Fibroblast of the conjunctiva (primary cell): ENCODE results near the gene EDIL3.

Source experiments
- DNase-seq: peaks from one replicate; pipeline ENCODE4 v3.0.0-alpha.2; 2010; ENCODE audit warnings: low read depth

EDIL3 gene, protein sequence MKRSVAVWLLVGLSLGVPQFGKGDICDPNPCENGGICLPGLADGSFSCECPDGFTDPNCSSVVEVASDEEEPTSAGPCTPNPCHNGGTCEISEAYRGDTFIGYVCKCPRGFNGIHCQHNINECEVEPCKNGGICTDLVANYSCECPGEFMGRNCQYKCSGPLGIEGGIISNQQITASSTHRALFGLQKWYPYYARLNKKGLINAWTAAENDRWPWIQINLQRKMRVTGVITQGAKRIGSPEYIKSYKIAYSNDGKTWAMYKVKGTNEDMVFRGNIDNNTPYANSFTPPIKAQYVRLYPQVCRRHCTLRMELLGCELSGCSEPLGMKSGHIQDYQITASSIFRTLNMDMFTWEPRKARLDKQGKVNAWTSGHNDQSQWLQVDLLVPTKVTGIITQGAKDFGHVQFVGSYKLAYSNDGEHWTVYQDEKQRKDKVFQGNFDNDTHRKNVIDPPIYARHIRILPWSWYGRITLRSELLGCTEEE

DNA sequence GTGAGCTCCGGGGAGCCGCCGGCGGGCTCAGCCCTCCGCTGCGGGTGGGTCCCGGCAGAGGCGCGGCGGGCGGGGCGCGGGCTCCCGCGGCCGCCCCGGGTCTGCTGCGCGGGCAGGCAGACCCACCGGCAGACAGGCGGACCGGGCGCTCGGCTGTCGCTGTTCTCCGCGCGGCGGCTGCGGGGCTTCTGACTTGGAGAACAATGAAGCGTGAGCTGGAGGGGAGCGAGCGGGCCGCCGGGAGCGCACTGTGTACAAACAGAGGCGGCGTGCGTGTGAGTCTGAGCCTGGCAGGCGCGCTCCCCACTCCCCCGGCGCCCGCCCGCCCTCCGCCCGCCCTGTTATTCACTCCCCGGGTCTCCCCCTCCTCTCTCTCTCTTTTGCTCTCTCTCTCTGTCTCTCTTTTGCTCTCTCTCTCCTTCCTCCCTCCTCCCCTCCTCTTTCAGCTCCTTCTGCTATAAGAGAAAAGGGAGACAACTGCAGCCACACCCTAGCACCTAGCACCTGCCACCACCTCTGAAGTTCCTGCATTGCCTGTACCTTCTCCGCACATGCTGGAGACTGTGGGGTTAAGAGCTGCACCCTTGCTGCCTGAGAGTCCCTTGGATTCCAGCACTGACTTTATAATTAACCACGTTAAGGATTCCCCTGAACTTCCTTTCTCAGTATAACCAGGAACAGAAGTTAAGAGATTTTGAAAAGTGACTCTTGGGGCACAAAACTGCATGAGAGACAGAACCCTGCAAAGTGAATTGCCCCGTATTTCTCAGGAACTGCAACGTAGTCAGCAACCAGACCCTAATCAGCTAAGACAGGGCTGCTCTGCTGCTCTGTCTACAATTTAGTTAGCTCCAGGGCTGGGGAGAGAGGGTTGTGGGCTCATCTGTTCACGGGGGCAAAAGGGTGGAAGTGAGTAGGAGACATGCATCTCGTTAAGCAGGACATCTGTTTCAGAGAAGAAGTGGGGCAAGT is at the start of gene EDIL3:
EDIL3 (minus strand) TSS at position 277 of the 972 bp plus-strand sequence. CDS start 506 bp downstream, outside the sequence.
- DNase-seq, result no peak

DNA sequence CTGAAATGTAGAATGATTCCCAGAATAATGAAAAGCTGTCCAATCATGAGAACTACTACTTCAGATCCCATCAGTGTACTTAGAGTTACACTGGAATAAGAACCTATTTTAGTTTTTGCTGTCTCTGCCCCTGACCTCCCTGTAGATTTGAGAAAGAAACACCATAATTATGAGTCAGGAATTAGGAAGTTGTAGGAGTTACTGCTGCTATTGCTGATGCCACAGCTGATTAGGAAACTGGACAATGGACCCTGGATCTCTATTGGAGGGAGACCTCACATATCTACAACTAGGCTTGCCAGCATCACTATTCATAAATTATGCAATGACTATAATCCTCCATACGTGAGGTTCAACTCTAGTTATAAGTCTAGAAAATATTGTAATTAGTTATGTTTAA is 48.8 kb upstream of the EDIL3 start:
- DNase-seq, result no peak

DNA sequence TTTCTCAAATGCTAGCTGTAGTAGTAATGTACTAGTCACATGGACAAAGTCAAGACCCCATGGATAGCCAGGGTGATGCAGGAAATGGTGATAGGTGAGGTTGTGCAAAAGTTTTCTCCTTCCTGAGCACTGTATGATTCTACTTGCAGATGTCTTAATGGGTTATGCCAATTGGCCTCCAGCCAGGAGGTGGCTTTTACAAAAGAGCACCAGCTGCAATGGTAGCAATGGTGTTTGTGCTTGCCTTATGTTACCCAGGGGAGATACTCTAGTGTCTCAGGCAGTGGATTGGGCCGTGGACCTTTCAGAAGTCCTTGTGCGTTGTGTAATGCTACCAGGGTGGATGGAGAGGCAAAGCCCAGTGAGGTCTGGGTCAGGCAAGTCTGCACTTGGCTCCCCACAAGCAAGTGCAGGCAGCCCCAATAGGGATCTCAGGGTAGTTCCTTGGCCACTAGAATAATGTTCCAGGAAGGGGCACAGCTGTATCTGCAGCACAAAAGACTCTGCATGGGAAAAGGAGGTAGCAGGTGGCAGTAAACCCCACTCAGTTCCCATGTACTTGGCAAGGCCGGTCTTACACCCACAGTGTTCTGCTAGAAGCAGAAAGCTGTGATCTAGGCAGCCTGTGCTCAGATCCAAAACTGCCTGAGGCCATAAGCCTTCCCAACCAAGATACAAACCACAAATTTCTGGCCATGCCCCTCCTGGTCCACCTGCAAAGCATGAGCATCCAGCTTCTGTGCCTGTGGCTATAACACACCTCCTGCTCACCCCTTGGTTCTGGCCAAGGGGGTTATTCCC is 46.4 kb upstream of the EDIL3 start:
- DNase-seq, result no peak

DNA sequence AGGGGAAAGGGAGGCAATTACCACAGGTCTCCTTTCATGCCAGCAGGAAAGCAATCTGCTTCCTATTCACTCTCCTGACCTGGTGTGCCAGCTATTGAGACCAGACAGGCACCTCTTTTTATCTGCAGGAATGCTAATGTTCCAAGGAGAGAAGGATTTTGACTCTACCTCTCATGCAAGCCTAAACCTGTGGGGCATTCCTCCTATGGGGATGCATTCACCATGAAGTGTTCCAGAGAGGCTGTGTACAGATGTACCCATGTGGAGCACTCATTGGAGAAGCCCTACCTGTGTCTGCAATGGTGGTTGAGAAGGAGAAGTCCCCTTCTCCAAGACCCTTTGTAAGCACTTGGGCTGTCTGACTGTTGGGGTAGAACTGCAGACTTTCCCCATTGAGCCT is 45.4 kb upstream of the EDIL3 start:
- no peak for DNase-seq

DNA sequence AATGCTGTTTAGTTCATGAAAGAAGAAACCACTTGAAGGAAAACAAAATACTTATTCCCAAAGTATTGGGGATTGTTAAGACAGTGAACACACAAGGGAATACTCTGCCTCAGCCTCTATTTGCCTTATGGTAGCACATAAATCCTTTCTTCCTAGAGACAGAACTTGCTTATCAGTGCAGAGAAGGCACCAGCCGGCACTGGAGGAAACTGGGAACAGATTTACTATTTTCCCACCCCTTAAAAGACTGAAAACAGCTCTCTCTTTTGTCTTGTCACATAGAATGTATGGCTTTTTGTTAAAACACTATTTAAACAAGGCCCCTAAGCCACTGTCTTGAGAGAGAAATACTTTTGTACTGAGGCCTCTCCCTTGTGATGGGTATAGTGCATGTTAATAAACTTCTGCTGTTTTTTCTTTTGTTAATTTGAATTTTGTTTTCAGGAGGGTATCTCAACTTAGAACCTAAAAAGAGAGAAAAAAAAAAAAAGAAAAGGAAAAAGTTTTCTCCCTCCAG is 40.7 kb upstream of the EDIL3 start:
- DNase-seq, result no peak

DNA sequence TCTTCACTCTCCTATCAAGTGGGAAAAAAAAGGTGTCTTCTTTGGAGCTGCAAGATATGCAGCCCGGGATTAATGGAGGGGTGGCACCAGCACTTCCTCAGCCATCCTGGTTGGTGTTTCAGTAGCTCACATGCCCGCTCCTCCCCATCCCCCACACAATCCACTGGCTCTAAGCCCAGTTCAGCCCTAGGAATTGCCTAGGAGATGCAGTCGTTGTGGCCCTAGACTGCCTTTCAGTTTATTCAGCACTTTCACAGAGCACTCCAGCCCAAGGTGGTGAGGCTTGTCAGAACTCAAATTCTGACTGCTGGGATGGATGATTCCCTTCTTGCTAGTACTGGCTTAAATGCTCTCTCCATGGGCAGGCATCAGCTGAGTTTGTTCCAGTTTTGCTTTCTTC is 35.1 kb upstream of the EDIL3 start:
- DNase-seq, result no peak

DNA sequence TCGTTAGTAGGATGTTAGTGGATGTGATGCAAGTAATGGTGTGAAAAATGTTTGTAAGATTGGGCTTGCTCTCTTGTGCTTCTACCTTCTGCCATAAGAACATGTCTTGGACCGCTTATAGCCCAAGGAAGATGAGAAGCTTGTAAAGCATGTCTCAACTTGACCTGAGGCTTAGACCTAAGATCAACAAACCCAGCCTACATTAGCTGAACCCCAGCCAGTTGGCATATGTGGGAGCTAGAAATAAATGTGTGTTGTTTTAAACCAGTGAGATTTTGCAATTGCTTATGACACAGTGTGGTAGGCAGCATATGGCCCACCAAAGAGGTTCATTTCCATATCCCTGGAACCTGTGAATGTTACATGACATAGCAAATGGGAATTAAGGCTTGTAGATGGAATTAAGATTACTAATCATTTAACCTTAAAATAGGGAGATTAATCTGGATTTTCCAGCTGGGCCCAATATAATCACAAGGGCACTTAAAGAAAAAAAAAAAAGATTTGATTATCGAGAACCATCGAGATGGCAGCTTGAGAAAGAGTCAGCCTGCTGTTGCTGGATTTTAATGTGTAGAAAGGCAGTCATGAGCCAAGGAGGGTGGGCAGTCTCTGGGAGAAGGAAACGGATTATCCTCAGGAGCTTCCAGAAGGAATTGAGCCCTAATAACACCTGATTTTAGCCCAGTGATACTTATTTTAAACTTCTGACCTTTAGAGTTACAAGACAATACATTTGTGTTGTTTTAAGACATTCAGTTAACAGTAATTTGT is 27.3 kb upstream of the EDIL3 start:
- peak; percentile 38 for DNase-seq

DNA sequence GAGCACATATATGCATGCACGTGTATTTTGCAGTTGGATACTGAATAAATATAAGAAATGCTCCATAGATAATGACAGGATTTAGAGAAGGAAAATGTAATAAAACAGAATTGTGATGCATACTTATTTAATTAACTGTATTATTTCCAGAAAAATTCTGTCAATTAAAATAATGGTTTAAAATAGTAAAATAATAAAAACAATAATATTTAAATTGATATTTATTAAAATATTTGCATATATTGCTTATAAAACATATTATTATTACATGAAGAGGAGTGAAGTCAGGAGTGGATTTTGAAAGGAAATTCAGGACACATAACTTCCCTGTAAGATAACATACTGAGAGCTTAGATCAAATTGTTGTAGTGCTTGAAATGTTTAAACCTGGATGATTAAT is 21.4 kb upstream of the EDIL3 start:
- DNase-seq, result no peak

DNA sequence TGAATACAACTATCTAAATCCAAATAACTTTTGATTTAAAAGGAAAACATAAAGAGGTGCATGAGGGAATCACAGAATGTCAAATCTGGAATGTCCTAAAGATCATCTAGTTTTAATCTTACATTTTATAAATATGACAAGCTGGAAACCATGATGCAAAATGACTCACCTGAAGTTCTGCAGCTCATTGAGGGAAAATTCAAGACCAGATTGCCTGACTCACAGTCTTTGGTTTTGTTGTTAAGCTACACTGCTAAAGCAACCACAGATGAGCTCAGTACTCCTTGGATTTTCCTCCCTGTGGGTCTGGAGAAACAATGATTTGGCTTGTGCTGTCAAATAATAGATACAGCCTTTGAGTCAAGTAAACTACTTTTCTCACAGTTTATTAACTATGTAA is 19.1 kb upstream of the EDIL3 start:
- DNase-seq, result peak; percentile 21

DNA sequence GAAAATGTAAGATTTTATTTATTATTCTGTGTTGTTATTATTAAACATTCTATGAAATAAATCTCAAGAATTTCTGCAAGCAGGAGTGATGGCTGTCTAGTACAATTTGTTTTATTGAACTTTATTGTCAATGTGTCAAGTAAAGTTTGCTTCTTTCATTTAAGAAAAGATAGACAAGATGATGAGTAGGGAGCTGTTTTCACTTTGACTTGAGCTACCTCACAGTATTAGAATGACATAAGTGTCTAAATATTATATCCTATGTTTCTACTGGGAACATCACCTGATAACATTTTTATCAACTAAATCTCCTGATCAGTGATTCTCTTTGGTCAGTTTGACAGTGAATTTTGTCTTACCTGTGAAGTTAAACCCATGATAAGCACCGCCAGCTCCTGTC is 12.7 kb upstream of the EDIL3 start:
- no peak for DNase-seq

DNA sequence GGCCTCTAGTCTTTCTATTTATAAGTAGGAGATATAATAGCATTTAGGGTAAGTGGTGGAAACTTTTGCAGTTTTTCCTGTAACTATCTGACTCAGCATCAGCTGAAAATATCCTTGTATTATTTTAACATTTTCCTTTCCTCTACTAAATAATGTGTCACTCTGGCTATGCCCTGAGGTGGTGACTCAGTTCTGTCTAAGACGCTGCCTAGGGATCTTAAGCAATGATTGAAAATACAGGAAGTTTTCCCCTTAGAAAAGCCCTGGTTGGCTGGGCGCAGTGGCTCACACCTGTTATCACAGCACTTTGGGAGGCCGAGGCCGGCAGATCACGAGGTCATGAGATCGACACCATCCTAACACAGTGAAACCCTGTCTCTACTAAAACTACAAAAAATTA is 9.3 kb upstream of the EDIL3 start:
- no peak for DNase-seq

DNA sequence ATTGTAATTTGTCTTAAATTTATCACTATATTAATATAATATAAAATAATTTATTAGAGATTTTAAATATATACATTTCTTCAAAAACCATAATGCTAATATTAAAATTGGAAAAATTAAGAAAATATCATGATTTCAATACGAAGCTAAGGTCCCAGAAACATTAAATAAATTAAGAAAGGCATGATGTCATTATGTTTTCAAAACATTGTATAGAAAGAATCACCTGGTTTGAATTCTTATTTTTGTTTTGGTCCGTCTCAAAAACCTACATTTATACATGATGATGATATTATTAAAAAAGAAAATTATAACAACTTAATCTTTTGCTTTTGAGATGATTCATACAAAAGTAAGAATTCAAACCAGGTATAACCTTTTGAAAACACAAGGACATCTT is 8.2 kb upstream of the EDIL3 start:
- no peak for DNase-seq

DNA sequence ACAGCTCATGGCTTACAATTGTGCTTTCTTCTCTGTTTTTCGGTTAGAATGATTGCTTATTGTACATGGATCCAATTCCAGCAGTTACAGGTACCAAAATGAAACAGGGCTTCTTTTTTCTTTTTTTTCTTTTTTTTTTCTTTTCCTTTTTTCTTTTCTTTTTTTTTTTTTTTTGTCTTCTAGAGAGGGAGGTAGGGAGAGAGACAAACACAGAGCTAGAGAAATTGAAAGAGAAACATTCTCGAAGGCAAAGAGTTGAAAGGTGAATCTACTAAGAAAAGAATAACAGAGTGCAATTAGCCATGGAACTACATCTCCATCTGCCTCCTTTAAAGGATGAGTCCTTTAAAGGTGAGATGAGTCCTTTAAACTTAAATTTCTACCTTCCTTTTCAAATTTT is 1.0 kb upstream of the EDIL3 start:
- no peak for DNase-seq

DNA sequence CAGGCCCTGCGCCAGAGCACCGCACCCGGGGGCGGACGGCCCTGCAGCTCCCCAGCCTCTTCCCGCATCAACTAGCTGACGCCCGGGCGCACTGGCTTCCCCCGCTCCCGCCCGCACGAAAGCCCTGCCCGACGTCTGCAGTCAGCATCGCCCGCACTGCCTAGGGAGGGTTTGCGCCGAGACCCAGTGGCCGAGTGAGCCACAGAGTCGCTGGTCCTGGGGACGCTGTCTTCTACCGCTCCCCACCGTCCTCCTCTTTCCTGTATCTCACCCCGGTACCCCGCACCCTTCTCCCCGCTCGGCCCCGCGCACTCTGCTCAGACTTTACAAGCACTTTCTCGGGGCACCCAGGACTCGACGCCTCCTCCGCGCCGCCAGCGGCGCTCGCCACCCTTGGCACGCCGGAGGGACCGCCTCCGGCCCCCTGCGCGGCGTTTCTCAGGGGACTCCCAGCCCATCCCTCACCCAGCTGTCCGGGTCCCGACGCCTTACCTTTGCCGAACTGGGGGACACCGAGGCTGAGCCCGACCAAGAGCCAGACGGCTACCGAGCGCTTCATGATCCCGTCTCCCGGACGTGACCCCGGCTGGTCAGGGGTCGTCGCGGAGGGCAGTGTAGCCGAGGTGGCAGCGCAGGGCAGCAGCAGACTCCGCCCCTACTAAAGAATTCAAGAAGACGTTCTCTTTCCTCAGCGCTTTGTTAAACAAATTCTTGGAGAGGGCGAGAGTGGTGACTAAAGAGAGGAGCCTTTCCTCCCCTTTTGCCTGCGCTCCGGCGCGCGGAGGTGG is 670 bp downstream of the EDIL3 start:
- DNase-seq, result no peak

DNA sequence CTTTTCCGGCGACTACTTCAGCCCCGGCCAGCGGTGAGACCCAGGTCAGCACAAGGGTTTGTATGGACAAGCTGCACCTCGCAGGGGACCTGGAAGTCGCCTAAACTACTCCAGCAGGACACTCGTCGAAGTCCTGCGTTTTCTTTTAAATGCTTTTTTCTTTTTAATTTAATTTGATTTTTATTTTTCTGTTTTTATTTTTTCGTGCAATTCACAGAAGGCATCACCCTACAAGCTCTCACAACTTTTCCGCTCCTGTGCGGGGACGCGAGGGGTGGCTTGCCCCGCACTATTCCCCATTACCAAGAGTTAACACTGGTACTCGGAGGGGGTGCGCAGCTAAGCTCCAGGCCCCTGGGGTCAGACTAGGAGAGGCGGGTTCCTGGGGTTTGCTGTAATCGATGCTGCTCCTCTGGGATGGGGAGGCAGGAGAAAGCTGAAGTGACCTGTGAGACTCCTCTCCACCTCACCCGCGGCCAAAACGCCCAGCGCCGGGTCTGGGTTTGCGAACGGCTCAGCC is 1.3 kb downstream of the EDIL3 start:
- no peak for DNase-seq

DNA sequence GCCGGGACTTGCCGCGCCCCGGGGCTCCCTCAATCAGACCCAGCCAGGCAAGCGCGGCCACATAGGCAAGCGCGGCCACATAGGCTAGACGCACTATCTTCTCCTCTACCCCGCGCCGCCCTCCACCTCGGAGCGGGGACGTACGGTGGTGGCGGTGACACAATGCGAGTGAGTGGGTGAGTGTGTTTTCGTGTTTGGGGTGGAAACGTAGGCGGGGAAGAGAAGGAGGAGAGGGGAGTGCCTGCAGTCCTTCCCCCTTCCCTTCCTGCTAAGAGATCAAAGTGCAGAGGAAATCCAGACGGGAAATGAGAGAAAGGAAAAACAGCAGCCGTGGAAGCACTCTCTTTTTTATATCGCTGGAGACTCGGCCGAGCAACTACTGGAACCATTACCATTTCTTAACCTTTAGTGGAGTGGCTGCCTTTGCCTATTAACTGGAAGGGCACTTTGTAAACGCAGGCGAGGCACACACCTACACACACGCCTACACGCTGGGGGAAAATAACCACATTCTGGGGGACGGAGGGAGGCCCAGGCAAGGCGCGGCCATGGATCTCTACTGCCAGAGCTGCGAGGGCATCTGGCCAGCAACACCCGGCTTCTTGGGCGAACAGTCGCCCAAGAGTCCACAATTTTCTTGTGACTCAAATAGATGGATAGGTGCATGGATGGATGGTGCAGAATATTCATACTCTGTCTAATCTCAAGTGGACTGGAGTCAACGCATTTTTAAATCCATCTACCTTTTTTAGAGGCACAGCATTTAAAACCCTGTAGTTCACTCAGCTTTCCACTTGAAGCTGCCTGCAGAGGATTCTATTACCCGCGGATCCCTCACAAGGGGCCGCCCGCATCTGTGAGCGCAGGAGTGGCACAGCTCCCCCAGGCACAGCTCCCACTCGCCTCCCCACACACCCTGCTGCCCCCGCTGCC is 2.1 kb downstream of the EDIL3 start:
- DNase-seq, result no peak

DNA sequence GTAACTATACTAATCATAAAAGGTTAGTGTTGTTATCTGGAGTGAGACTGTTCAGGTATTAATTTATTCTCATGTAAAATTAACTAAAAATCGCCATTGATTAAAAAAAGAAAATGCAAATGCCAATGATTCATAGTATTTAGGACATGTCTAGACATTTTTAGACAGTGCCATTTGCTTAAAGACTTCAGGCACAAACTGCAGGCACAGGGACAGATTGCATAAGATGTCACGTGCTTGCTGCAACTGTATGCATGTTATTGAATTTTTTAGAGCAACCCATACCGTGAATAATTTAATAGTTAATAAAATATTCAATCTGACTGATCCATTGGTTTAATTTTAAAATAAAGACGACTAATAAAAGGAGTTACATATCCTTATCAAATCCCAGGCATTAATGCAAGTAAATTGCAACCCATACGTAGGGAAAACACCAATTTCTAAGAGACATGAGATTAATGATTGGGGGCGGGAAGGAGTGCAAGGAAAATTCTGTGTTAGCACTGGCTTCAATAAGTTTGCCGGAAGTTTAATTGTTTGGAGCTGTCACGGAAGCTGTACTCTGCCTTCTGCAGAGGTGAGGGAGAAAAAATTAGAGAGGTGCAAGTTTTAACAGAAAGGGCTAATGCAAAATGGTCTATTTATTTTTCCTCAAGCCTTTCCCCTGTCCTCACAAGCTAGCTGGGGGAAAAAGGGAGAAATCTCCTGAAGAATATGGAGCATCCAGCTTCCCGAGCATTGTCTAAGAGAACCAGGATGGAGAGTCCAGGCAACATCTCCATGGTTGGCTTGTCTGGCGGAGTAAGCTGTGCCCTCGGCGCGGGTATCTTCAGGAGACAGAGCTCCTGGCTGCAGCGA is 2.9 kb downstream of the EDIL3 start:
- no peak for DNase-seq

DNA sequence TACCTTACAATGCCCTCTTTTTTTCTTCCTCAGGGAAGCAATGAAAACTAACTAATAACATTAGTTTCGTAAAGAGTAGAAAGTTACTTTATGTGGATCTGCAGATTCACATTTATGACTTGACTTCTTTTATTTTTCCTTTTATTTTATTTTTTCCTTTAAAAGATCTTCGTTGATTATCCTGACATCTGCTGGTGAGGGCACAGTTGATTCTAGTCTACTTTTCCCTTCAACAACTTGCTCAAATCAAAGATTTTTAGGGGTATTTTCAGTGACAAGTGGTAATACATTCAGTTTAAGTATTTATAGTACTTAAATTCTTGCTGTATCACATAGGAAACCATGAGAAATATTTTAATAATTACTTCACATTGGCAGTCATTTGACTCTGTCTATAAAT is 4.9 kb downstream of the EDIL3 start:
- no peak for DNase-seq
